ENCODE measurements around the gene RBMS3. TPM values are rescaled to one million over a fixed set of nuclear protein-coding genes. Genes with fewer than 3 reads are reported as not detected.

Gene RBMS3
- total and polyA plus RNA-seq, 4 donors: 4.8 to 117 (median 29.4) TPM

DNA sequence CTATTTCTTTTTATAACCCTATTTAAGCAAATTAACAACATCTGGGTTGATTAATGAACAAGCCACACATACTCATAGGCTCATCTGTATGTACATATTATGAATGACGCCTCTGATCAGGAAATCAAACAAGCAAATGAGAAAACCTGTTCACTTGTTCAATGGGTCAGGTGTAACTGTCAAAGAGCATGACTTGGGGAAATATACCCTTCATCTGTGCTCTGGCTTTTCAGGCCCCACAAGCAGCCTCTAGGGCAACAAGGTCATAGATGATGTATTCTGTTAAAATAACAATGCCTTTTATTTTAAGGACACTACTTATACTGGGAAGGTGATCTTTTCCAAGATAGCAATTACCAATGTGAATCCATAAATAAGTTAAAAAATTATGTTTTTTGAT, 102.0 kb downstream of the RBMS3 start:
- Histone ChIP-seq H3K27me3 (ENCODE audit: control insufficient read depth in 3 of 3, insufficient read depth in 3 of 3, low read length in 2 of 3) (no peaks in the 10 kb centered on the region), H3K36me3 (ENCODE audit: control insufficient read depth in 4 of 4, insufficient read depth in 4 of 4, low read length in 4 of 4) (peaks cover 0 to 3% (median 0%) of the 10 kb centered on the region in 4 donors), H3K4me3 (no peak overlapping the region), H3K9me3 (ENCODE audit: control insufficient read depth in 4 of 4, insufficient read depth in 3 of 4, low read length in 3 of 4) (no peaks in the 10 kb centered on the region), H3K9ac (ENCODE audit: insufficient read depth in 1 of 2, low read length in 2 of 2) (no peak overlapping the region), H3K27ac (ENCODE audit: low read depth in 1 of 2, low read length in 1 of 2) (no peak overlapping the region), H3K4me1 (ENCODE audit: control insufficient read depth in 5 of 5, insufficient read depth in 5 of 5, low read length in 5 of 5) (peaks cover 0 to 8% (median 0%) of the 10 kb centered on the region in 5 donors)
- TF ChIP-seq, protein P1, sequence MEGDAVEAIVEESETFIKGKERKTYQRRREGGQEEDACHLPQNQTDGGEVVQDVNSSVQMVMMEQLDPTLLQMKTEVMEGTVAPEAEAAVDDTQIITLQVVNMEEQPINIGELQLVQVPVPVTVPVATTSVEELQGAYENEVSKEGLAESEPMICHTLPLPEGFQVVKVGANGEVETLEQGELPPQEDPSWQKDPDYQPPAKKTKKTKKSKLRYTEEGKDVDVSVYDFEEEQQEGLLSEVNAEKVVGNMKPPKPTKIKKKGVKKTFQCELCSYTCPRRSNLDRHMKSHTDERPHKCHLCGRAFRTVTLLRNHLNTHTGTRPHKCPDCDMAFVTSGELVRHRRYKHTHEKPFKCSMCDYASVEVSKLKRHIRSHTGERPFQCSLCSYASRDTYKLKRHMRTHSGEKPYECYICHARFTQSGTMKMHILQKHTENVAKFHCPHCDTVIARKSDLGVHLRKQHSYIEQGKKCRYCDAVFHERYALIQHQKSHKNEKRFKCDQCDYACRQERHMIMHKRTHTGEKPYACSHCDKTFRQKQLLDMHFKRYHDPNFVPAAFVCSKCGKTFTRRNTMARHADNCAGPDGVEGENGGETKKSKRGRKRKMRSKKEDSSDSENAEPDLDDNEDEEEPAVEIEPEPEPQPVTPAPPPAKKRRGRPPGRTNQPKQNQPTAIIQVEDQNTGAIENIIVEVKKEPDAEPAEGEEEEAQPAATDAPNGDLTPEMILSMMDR (IDR thresholded peaks at IDR 0.05; ENCODE audit: control extremely low read depth, extremely low read depth): no peak
- DNase-seq: no peak
- ATAC-seq (ENCODE audit: insufficient read depth, low FRiP score): no peak
- 96 to 97% methylated on average over 1 of the region's 1 CpG for WGBS, 2 donors

DNA sequence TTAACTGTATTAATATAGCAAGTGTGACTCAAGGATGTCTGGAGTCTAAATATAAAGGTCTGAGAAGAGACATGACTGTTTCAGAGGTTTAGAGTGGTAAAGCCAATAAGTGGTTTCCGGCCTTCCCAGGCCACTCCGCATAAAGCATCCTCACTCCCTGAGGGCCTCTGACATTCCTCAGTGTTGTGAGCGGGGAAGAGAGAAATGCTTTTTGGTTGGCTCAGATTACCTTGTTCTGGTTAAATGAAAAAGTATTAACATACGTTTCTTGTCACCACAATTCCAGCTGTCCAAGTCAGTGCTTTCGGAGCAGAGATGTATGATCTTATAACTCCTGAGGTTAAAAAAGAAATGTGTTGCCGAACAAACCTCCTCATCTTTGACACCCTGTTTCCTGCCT, 103.8 kb downstream of the RBMS3 start:
- DNase-seq (peak in 1 of 3 donors; percentile 32), ATAC-seq (ENCODE audit: insufficient read depth, low FRiP score) (no peak)
- Histone ChIP-seq H3K9me3 (ENCODE audit: control insufficient read depth in 4 of 4, insufficient read depth in 3 of 4, low read length in 3 of 4) (no peaks in the 10 kb centered on the region), H3K9ac (ENCODE audit: insufficient read depth in 1 of 2, low read length in 2 of 2) (no peak overlapping the region), H3K27ac (ENCODE audit: low read depth in 1 of 2, low read length in 1 of 2) (no peak overlapping the region), H3K4me1 (ENCODE audit: control insufficient read depth in 5 of 5, insufficient read depth in 5 of 5, low read length in 5 of 5) (peaks cover 0 to 8% (median 0%) of the 10 kb centered on the region in 5 donors), H3K27me3 (ENCODE audit: control insufficient read depth in 3 of 3, insufficient read depth in 3 of 3, low read length in 2 of 3) (no peaks in the 10 kb centered on the region), H3K36me3 (ENCODE audit: control insufficient read depth in 4 of 4, insufficient read depth in 4 of 4, low read length in 4 of 4) (peaks cover 0 to 3% (median 0%) of the 10 kb centered on the region in 4 donors), H3K4me3 (no peak overlapping the region)
- TF ChIP-seq, protein P1 (IDR thresholded peaks at IDR 0.05; ENCODE audit: control extremely low read depth, extremely low read depth): no peak
- 66 to 75% methylated on average over 6 of the region's 6 CpGs for WGBS, 2 donors

DNA sequence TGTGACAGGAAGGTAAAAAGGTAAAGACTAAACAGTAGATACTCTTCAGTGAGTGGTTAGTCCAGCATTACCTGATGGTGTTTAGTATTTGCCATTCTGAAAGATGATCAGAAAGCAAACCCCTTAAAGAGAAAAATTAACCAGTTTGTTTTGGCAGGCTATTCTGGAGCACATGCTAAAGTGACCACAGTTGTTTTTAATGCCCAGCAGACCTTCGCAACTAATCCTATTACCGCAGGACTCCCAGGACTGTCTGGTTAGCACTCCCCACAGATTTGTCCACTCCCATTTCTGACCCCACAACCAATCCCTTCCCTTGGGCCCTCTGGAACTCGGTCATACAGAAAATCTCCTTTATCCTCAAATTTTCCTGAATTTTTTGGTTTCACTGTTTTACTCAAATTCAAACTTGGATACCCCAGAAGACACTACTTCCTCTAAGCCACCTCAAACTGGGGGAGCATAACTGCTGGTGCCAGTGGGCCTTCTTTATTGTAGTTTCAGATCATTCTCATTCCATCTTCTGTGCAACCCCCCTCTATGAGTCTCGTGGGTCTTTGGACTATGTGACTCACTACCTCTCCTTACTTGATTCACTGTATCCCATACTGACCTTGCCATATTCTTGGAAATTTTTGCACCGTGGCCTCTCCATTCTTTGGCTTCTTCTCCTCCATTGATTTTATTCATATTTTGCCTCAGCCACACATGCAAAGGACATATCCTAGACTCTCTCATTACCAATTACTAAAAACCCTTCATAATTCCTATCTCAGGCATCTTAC, 104.4 kb downstream of the RBMS3 start:
- ATAC-seq (ENCODE audit: insufficient read depth, low FRiP score): no peak

More for the DNA sequence above, 104.4 kb downstream of the RBMS3 start:
- DNase-seq: no peak
- peaks cover 0 to 8% (median 0%) of the 10 kb centered on the region in 5 donors for H3K4me1 ChIP-seq (ENCODE audit: control insufficient read depth in 5 of 5, insufficient read depth in 5 of 5, low read length in 5 of 5)
- H3K9me3 ChIP-seq (ENCODE audit: control insufficient read depth in 4 of 4, insufficient read depth in 3 of 4, low read length in 3 of 4): no peaks in the 10 kb centered on the region
- H3K9ac ChIP-seq (ENCODE audit: insufficient read depth in 1 of 2, low read length in 2 of 2): no peak overlapping the region
- 83 to 84% methylated on average over 5 of the region's 5 CpGs for WGBS, 2 donors
- H3K27ac ChIP-seq (ENCODE audit: low read depth in 1 of 2, low read length in 1 of 2): no peak overlapping the region
- H3K27me3 ChIP-seq (ENCODE audit: control insufficient read depth in 3 of 3, insufficient read depth in 3 of 3, low read length in 2 of 3): no peaks in the 10 kb centered on the region
- TF ChIP-seq, protein P1 (IDR thresholded peaks at IDR 0.05; ENCODE audit: control extremely low read depth, extremely low read depth): no peak
- peaks cover 0 to 3% (median 0%) of the 10 kb centered on the region in 4 donors for H3K36me3 ChIP-seq (ENCODE audit: control insufficient read depth in 4 of 4, insufficient read depth in 4 of 4, low read length in 4 of 4)
- H3K4me3 ChIP-seq: no peak overlapping the region

All from lung (tissue), 12 donors.